GM10248 (cell line): ENCODE data around the gene EFCAB6.

ENCODE experiments used
- CTCF ChIA-PET: fragments of 300-600 bp; sonication (Branson Sonifier 250); formaldehyde crosslinking; extraction: SDS; loops from one replicate; lab custom pipeline; 2021; ENCODE audit warnings: antibody characterized with exemption; lab: Yijun Ruan, JAX
- POLR2A ChIA-PET: fragments of 350-650 bp; sonication (Branson Sonifier 250); formaldehyde crosslinking; extraction: SDS; loops from one replicate; lab custom pipeline; 2020; ENCODE audit warnings: antibody characterized with exemption; lab: Yijun Ruan, JAX
- DNase-seq: peaks from one replicate; pipeline ENCODE4 v3.0.0; 2012; ENCODE audit errors: extremely low spot score
- CTCF ChIP-seq: IDR thresholded peaks from 2 replicates; pipeline ENCODE4 v1.5.1; 2012; ENCODE audit warnings: mild to moderate bottlenecking, low read depth; ENCODE audit errors: extremely low read depth, missing control alignments, control extremely low read depth

EFCAB6 gene

GRCh38 chr22:43505896-43506295, 306.2 kb downstream of the EFCAB6 start:
- DNase-seq: no peak
- ChIA-PET CTCF (no interaction called here), POLR2A (no interaction called here)
- no peak for TF ChIP-seq CTCF

- TF ChIP-seq CTCF: no peak
- ChIA-PET POLR2A (no interaction called here), CTCF (no interaction called here)
- no peak for DNase-seq
Measured at GRCh38 chr22:43505423-43505822, 306.7 kb downstream of the EFCAB6 start.

- no peak for DNase-seq
- TF ChIP-seq CTCF: no peak
- POLR2A ChIA-PET: no interaction called here
- CTCF ChIA-PET: no interaction called here
Measured at GRCh38 chr22:43504666-43505261, 307.3 kb downstream of the EFCAB6 start.

- POLR2A ChIA-PET: no interaction called here
- CTCF ChIA-PET: no interaction called here
- no peak for TF ChIP-seq CTCF
- no peak for DNase-seq
Measured at GRCh38 chr22:43504068-43504467, 308.0 kb downstream of the EFCAB6 start.

GRCh38 chr22:43502306-43502874, 309.7 kb downstream of the EFCAB6 start:
- no peak for TF ChIP-seq CTCF
- CTCF ChIA-PET: no interaction called here
- DNase-seq: no peak
- POLR2A ChIA-PET: no interaction called here

GRCh38 chr22:43501878-43502277, 310.2 kb downstream of the EFCAB6 start:
- POLR2A ChIA-PET: no interaction called here
- no peak for TF ChIP-seq CTCF
- CTCF ChIA-PET: no interaction called here
- DNase-seq: no peak
